Left renal pelvis (tissue), 4 donors: ENCODE results near the gene HOGA1. TPM values are rescaled to one million over a fixed set of nuclear protein-coding genes. Genes with fewer than 3 reads are reported as not detected.
"Not testable (repeated sequence)": the region's sequence is repeated elsewhere in the genome, so short reads cannot be mapped to it uniquely, and the experiment has no call there.

Experiments used
- DNase-seq, 4 donors: peaks; one replicate each; pipeline ENCODE4 v3.0.0-alpha.2; 2013; ENCODE audit warnings: low read depth in 4 of 4, low spot score in 3 of 4
- polyA plus RNA-seq, 4 donors: library from polyadenylated mRNA; unstranded; fragments of 120-200 nt; gene quantifications; one replicate each; pipeline ENCODE4 v1.2.1, GENCODE V29; 2013; ENCODE audit not compliant: insufficient read length in 4 of 4

The HOGA1 gene
- polyA plus RNA-seq, 4 donors: 1.2 to 55.6 (median 39.0) TPM

GRCh38 chr10:97601268-97602215 lies 17.4 kb downstream of the HOGA1 start:
- DNase-seq: no peak

- DNase-seq: no peak
Observed at GRCh38 chr10:97607095-97607636, 23.0 kb downstream of the HOGA1 start.

- DNase-seq: no peak
Observed at GRCh38 chr10:97608991-97609561, 24.9 kb downstream of the HOGA1 start.

GRCh38 chr10:97611473-97611872 lies 27.3 kb downstream of the HOGA1 start:
- no peak for DNase-seq

- no peak for DNase-seq
Observed at GRCh38 chr10:97612386-97612785, 28.2 kb downstream of the HOGA1 start.

- DNase-seq: no peak
Observed at GRCh38 chr10:97618285-97618684, 34.1 kb downstream of the HOGA1 start.

GRCh38 chr10:97618733-97619132 lies 34.5 kb downstream of the HOGA1 start:
- no peak for DNase-seq

GRCh38 chr10:97623277-97623676 lies 39.1 kb downstream of the HOGA1 start:
- no peak for DNase-seq

GRCh38 chr10:97627731-97628130 lies 43.5 kb downstream of the HOGA1 start:
- no peak for DNase-seq

- DNase-seq: no peak
Observed at GRCh38 chr10:97628228-97628627, 44.0 kb downstream of the HOGA1 start.

- no peak for DNase-seq
Observed at GRCh38 chr10:97629289-97629688, 45.1 kb downstream of the HOGA1 start.

GRCh38 chr10:97631098-97631497 lies 46.9 kb downstream of the HOGA1 start:
- DNase-seq: no peak

GRCh38 chr10:97632949-97633884 lies 49.0 kb downstream of the HOGA1 start, which contains the start of gene MORN4:
TSS of gene MORN4 (minus strand) at chr10:97633500. CDS start at chr10:97619653, 13,847 bp downstream.
- peak; percentile 84 to 89 (median 88) for DNase-seq

GRCh38 chr10:97633921-97634320 lies 49.7 kb downstream of the HOGA1 start:
- DNase-seq: no peak

- no peak for DNase-seq
Observed at GRCh38 chr10:97635577-97635976, 51.4 kb downstream of the HOGA1 start.

- DNase-seq: not testable (repeated sequence)
Observed at GRCh38 chr10:97639090-97639489, 54.9 kb downstream of the HOGA1 start.

- DNase-seq: peak; percentile 95 to 98 (median 96)
Observed at GRCh38 chr10:97640174-97640867, 56.1 kb downstream of the HOGA1 start, which contains the start of gene PI4K2A. TSS of gene PI4K2A (plus strand) at chr10:97640671. CDS start at chr10:97640743, 72 bp downstream.

- DNase-seq: peak in 2 of 4 donors; percentile 12 to 17
Observed at GRCh38 chr10:97640868-97641811, 57.0 kb downstream of the HOGA1 start.
